HepG2 (cell line): ENCODE data around the gene GCN1. TPM values are rescaled to one million over a fixed set of nuclear protein-coding genes. Genes with fewer than 3 reads are reported as not detected.
A peak's percentile ranks its signal among the peaks of the same experiment; 100 is the strongest.

Experiments
- ATAC-seq: fragments of 200-7000 bp; cut with Tn5 transposase; 3 replicates; pipeline ENCODE4 v1.9.1; 2020; ENCODE audit warnings: mild to moderate bottlenecking, moderate library complexity
- BruUV-seq: library from RNA; stranded (reverse); fragments of 400-500 nt; replicated peaks from 2 replicates; lab custom pipeline; 2021; lab: Mats Ljungman, UMichigan
- CTCF ChIA-PET: fragments of 300-600 bp; formaldehyde crosslinking; extraction: SDS; loops from one replicate; lab custom pipeline; 2021; ENCODE audit warnings: low total read pairs, inconsistent platforms, low intra/inter-chr PET ratio; lab: Yijun Ruan, JAX
- POLR2A ChIA-PET: fragments of 350-600 bp; sonication (Branson Sonifier 250); formaldehyde crosslinking; loops from one replicate; lab custom pipeline; 2020; ENCODE audit warnings: antibody characterized with exemption, inconsistent platforms; lab: Yijun Ruan, JAX
- DNase-seq: peaks from one replicate; pipeline ENCODE4 v3.0.0-alpha.2; 2015; ENCODE audit warnings: low spot score
- FAIRE-seq: peaks from 3 replicates; lab custom pipeline; 2011; peaks lifted over from hg19 to GRCh38; lab: Jason Lieb, UNC
- H2AFZ ChIP-seq: one replicate; pipeline ENCODE4 v1.6.1; 2011; ENCODE audit warnings: low read length, inconsistent platforms
- H3K27ac ChIP-seq: fragments of 300-600 bp; 3 replicates; pipeline ENCODE4 v1.8.0; 2011; ENCODE audit warnings: mixed run types, mild to moderate bottlenecking, mixed read lengths, low read length, inconsistent platforms; ENCODE audit not compliant: insufficient read depth; ENCODE audit errors: extremely low read length
- H3K27me3 ChIP-seq, 2 experiments: fragments of 200-600 bp in 1 of 2; 2 replicates in 1 of 2; 3 replicates in 1 of 2; pipeline versions ENCODE4 v1.6.0 to v1.8.0; 2011; ENCODE audit warnings: low read length in 2 of 2, mild to moderate bottlenecking in 2 of 2, moderate library complexity in 2 of 2, inconsistent platforms in 1 of 2; ENCODE audit not compliant: insufficient read depth in 2 of 2, control insufficient read depth in 1 of 2
- H3K36me3 ChIP-seq, 2 experiments: fragments of 200-600 bp in 1 of 2; replicated peaks in 1 of 2; 2 replicates in 1 of 2; 3 replicates in 1 of 2; pipeline versions ENCODE4 v1.5.1 to v1.8.0; 2011; ENCODE audit warnings: low read length in 2 of 2, inconsistent platforms in 1 of 2; ENCODE audit not compliant: insufficient read depth in 2 of 2, control insufficient read depth in 1 of 2
- H3K4me1 ChIP-seq: 2 replicates; pipeline ENCODE4 v1.5.1; 2012; ENCODE audit warnings: low read length, inconsistent platforms; ENCODE audit not compliant: insufficient read depth
- H3K4me2 ChIP-seq: 2 replicates; pipeline ENCODE4 v1.6.0; 2011; ENCODE audit warnings: low read depth, low read length, inconsistent platforms
- H3K4me3 ChIP-seq, 3 experiments: fragments of 200-600 bp in 1 of 3; sonication (generic), shearing (Covaris generic) in 1 of 3; replicated peaks in 1 of 3; 2 replicates each; pipeline ENCODE4 v1.5.1; 2011 to 2016; ENCODE audit warnings: low read length in 3 of 3, inconsistent platforms in 2 of 3, low read depth in 2 of 3, mild to moderate bottlenecking in 2 of 3, control low read depth in 1 of 3, mixed read lengths in 1 of 3; ENCODE audit not compliant: insufficient read depth in 1 of 3
- H3K79me2 ChIP-seq: one replicate; pipeline ENCODE4 v1.6.1; 2011; ENCODE audit warnings: low read length, inconsistent platforms; ENCODE audit not compliant: insufficient read depth
- H3K9ac ChIP-seq: 2 replicates; pipeline ENCODE4 v1.6.0; 2011; ENCODE audit warnings: mild to moderate bottlenecking, low read depth, low read length, inconsistent platforms; ENCODE audit not compliant: insufficient read depth
- H3K9me3 ChIP-seq: 2 replicates; pipeline ENCODE4 v1.5.1; 2012; ENCODE audit warnings: mild to moderate bottlenecking, low read length
- H4K20me1 ChIP-seq: 2 replicates; pipeline ENCODE4 v1.6.0; 2011; ENCODE audit warnings: inconsistent platforms, mild to moderate bottlenecking, low read length, moderate library complexity; ENCODE audit not compliant: insufficient read depth
- ARID2 ChIP-seq: sonication (generic); formaldehyde crosslinking; IDR thresholded peaks from 2 replicates; pipeline ENCODE4 v1.8.1; 2022; ENCODE audit warnings: mild to moderate bottlenecking, missing genetic modification reagents, borderline replicate concordance
- BCL6 ChIP-seq: IDR thresholded peaks from 2 replicates; pipeline ENCODE4 v1.6.1; 2016; ENCODE audit warnings: missing genetic modification reagents, missing compliant biosample characterization
- BHLHE40 ChIP-seq: IDR thresholded peaks from 2 replicates; pipeline ENCODE4 v1.6.1; 2011; ENCODE audit warnings: low read length, improper control_type of control experiment
- ELF4 ChIP-seq: sonication (generic); formaldehyde crosslinking; IDR thresholded peaks from 2 replicates; pipeline ENCODE4 v1.5.0; 2020; ENCODE audit warnings: missing genetic modification reagents, mild to moderate bottlenecking, moderate library complexity, borderline replicate concordance
- KLF16 ChIP-seq, 2 experiments: sonication (generic) in 1 of 2; formaldehyde crosslinking in 1 of 2; IDR thresholded peaks; 2 replicates each; pipeline versions ENCODE4 v1.6.1 to v1.8.0; 2016 to 2023; ENCODE audit warnings: missing genetic modification reagents in 2 of 2, missing compliant biosample characterization in 1 of 2
- PITX1 ChIP-seq: sonication (generic); formaldehyde crosslinking; IDR thresholded peaks from 2 replicates; pipeline ENCODE4 v1.5.1; 2020; ENCODE audit warnings: mild to moderate bottlenecking, missing genetic modification reagents
- POLR2G ChIP-seq: fragments of 200-400 bp; formaldehyde crosslinking; IDR thresholded peaks from 2 replicates; pipeline ENCODE4 v1.6.1; 2018; ENCODE audit warnings: mild to moderate bottlenecking, low read depth, low read length, moderate library complexity
- RBM22 ChIP-seq: fragments of 200-400 bp; formaldehyde crosslinking; optimal IDR thresholded peaks from 2 replicates; pipeline ENCODE3; 2017; ENCODE audit warnings: mild to moderate bottlenecking, low read length, moderate library complexity
- RXRB ChIP-seq: IDR thresholded peaks from 2 replicates; pipeline ENCODE4 v1.6.1; 2016; ENCODE audit warnings: borderline replicate concordance, missing genetic modification reagents, missing compliant biosample characterization
- SIN3A ChIP-seq: IDR thresholded peaks from 2 replicates; pipeline ENCODE4 v1.6.1; 2011; ENCODE audit warnings: low read depth, mild to moderate bottlenecking, control low read depth, low read length, borderline replicate concordance
- SOX13 ChIP-seq, 3 experiments: fragments of 450-650 bp in 1 of 3; sonication (generic) in 1 of 3; formaldehyde crosslinking in 1 of 3; IDR thresholded peaks in 2 of 3; conservative IDR thresholded peaks in 1 of 3; 2 replicates each; pipeline versions ENCODE4 v1.5.0 to v1.6.1; 2016 to 2020; ENCODE audit warnings: antibody characterized with exemption in 1 of 3, mild to moderate bottlenecking in 1 of 3, missing compliant biosample characterization in 1 of 3, missing genetic modification reagents in 1 of 3, moderate library complexity in 1 of 3
- YEATS4 ChIP-seq: sonication (generic); formaldehyde crosslinking; IDR thresholded peaks from 2 replicates; pipeline ENCODE4 v1.4.0; 2020; ENCODE audit warnings: missing genetic modification reagents, borderline replicate concordance
- ZNF292 ChIP-seq: sonication (generic); formaldehyde crosslinking; IDR thresholded peaks from 2 replicates; pipeline ENCODE4 v1.8.1; 2022; ENCODE audit warnings: mild to moderate bottlenecking, low read depth, missing genetic modification reagents, borderline replicate concordance
- ZNF329 ChIP-seq: sonication (generic); formaldehyde crosslinking; IDR thresholded peaks from 2 replicates; pipeline ENCODE4 v1.9.0; 2021; ENCODE audit warnings: low read depth, mild to moderate bottlenecking, missing genetic modification reagents
- ZNF703 ChIP-seq: sonication (generic); formaldehyde crosslinking; IDR thresholded peaks from 2 replicates; pipeline ENCODE4 v1.5.1; 2020; ENCODE audit warnings: missing genetic modification reagents, mild to moderate bottlenecking, moderate library complexity, borderline replicate concordance
- ZNF883 ChIP-seq: sonication (generic); formaldehyde crosslinking; IDR thresholded peaks from 2 replicates; pipeline ENCODE4 v1.5.1; 2020; ENCODE audit warnings: mild to moderate bottlenecking, missing genetic modification reagents; ENCODE audit errors: not compliant biosample characterization
- WGBS: methylation state at CpG from one replicate; pipeline ENCODE4 v1.1.6; 2017; ENCODE audit warnings: low lambda C conversion rate; 5-methylcytosine and 5-hydroxymethylcytosine counted together
- in situ Hi-C: cut with HindIII; loops from 2 replicates; pipeline ENCODE4 v1.10.0; 2017; ENCODE audit warnings: low pct_unique_long_range_greater_than_20kb; ENCODE audit not compliant: extremely low pct_ligation_motif_present
- intact Hi-C: fragments of 100-400 bp; cut with micrococcal nuclease; formaldehyde crosslinking; loops from one replicate; pipeline ENCODE4 v1.10.0; 2022; ENCODE audit not compliant: unreplicated experiment
- polyA plus RNA-seq, 8 experiments: library from polyadenylated mRNA; depleted of rRNA in 3 of 8; stranded (reverse) in 7 of 8; unstranded in 1 of 8; fragments of >200 nt; fragmentation: Illumina TruSeq in 4 of 8; extraction: Trizol in 4 of 8; gene quantifications; 2 replicates each; pipeline versions ENCODE4 v1.2.1 to v1.2.3, GENCODE V29; 2011 to 2016; ENCODE audit warnings: low read depth in 4 of 8, missing spikeins in 1 of 8, mixed read lengths in 1 of 8; ENCODE audit not compliant: insufficient read depth in 1 of 8
- total RNA-seq, 5 experiments: library from RNA; depleted of rRNA; stranded (reverse); fragments of >200 nt; fragmentation: Illumina TruSeq; extraction: Trizol; gene quantifications; 2 replicates each; pipeline ENCODE4 v1.2.3, GENCODE V29; 2016; ENCODE audit warnings: low read depth in 1 of 5
- TF ChIP-seq, protein P1 (sequence below): sonication (generic); formaldehyde crosslinking; IDR thresholded peaks from 2 replicates; pipeline ENCODE4 v1.4.0; 2020; ENCODE audit warnings: mild to moderate bottlenecking, missing genetic modification reagents

The GCN1 gene
- total and polyA plus RNA-seq, 2 of the 13 experiments (the other 11 are each of a cell fraction or from before 2014, with no cell fraction given), result 58.2 to 83.0 TPM

- DNase-seq (no peak), FAIRE-seq (no peak), ATAC-seq (no peak)
- peaks cover 15 to 35% of the 10 kb centered on the region in 2 experiments for H3K36me3 ChIP-seq
- in situ Hi-C loops, result no loop called here
- CTCF ChIA-PET, result no interaction called here
- intact Hi-C loops, result loop anchor here (10.0 kb wide), 1 partner anchor 60 kb away; no protein-coding TSS in a partner anchor
- H3K4me3 ChIP-seq, result no peak overlapping the region
- peaks cover 38% of the 10 kb centered on the region for H3K4me1 ChIP-seq
- no peaks in the 10 kb centered on the region for H4K20me1 ChIP-seq
- 0 out of 2 replicates have a peak, but pooled peaks have one; percentile 9 for TF ChIP-seq POLR2G
- no peak for TF ChIP-seq ZNF329 (CRISPR knock-in tag)
- peak; percentile 34 for TF ChIP-seq RBM22
- H3K79me2 ChIP-seq, result no peaks in the 10 kb centered on the region
- no peaks in the 10 kb centered on the region for H3K27me3 ChIP-seq
- no peaks in the 10 kb centered on the region for H3K9me3 ChIP-seq
- no peak overlapping the region for H3K4me2 ChIP-seq
- no peak overlapping the region for H3K27ac ChIP-seq
- BruUV-seq, result TSS peak; percentile 17
- WGBS, result 100% methylated on average over 4 of the region's 4 CpGs
- H2AFZ ChIP-seq, result no peak overlapping the region
- H3K9ac ChIP-seq, result no peak overlapping the region
- POLR2A ChIA-PET, result interaction anchor here (1.5 kb wide), 1 partner anchor 76 kb away, joined by 4 read pairs; the partner anchor contains the start of gene RPLP0
Measured at GRCh38 chr12:120125029-120125428, 69.5 kb downstream of the GCN1 start.

- ChIA-PET CTCF (no interaction called here), POLR2A (interaction anchor here (1.1 to 7.5 kb wide), 2 partner anchors 79 to 169 kb away, joined by 5 to 92 read pairs; partner anchors contain the start of genes RNU4-2 and RPLP0)
- intact Hi-C loops (loop anchor here (10.0 kb wide), 1 partner anchor 63 kb away; no protein-coding TSS in a partner anchor), in situ Hi-C loops (no loop called here)
- Histone ChIP-seq H3K27me3 (no peaks in the 10 kb centered on the region; a peak in 1 of 5 replicates), H3K27ac (peak overlapping the region; percentile 52), H4K20me1 (no peaks in the 10 kb centered on the region), H3K4me2 (peak overlapping the region; percentile 51), H3K4me1 (peaks cover 61% of the 10 kb centered on the region), H3K9ac (no peak overlapping the region), H3K36me3 (peaks cover 6 to 9% of the 10 kb centered on the region in 2 experiments; a peak in 4 of 5 replicates), H3K4me3 (no peak overlapping the region), H3K79me2 (peaks cover 12% of the 10 kb centered on the region), H3K9me3 (no peaks in the 10 kb centered on the region), H2AFZ (no peak overlapping the region)
- 13% methylated on average over 4 of the region's 4 CpGs for WGBS
- no TSS peak for BruUV-seq
- DNase-seq (peak; percentile 81), FAIRE-seq (peak; percentile 96), ATAC-seq (peak; percentile 68)
- TF ChIP-seq RXRB (CRISPR knock-in tag) (peak; percentile 76), SIN3A (0 out of 2 replicates have a peak, but pooled peaks have one; percentile 31), YEATS4 (CRISPR knock-in tag) (0 out of 2 replicates have a peak, but pooled peaks have one; percentile 32), BHLHE40 (0 out of 2 replicates have a peak, but pooled peaks have one; percentile 3), ARID2 (CRISPR knock-in tag) (no peak), ELF4 (CRISPR knock-in tag) (no peak), PITX1 (peak; percentile 52; the same call in 1 of the 2 replicates), BCL6 (peak; percentile 44; the same call in 1 of the 2 replicates), ZNF883 (CRISPR knock-in tag) (no peak), ZNF703 (CRISPR knock-in tag) (no peak), ZNF292 (CRISPR knock-in tag) (peak; percentile 59; the same call in 1 of the 2 replicates), KLF16 (CRISPR knock-in tag; IDR thresholded peaks at IDR 0.05) (no peak; a peak in 1 of 4 replicates), SOX13 (IDR thresholded peaks at IDR 0.05) (peak; percentile 83), SOX13 (CRISPR knock-in tag; conservative IDR thresholded peaks at IDR 0.05 in 1 of 2, IDR thresholded peaks at IDR 0.05 in 1 of 2) (peak in 1 of 2 experiments; percentile 94; a peak in 2 of 4 replicates)
- TF ChIP-seq, protein P1, sequence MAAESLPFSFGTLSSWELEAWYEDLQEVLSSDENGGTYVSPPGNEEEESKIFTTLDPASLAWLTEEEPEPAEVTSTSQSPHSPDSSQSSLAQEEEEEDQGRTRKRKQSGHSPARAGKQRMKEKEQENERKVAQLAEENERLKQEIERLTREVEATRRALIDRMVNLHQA (CRISPR knock-in tag), result no peak
Measured at GRCh38 chr12:120121766-120122293, 72.7 kb downstream of the GCN1 start.
